HepG2 (cell line): ENCODE data around the gene DCLRE1B.

Experiments used
- AHR ChIP-seq: IDR thresholded peaks from 2 replicates; pipeline ENCODE4 v1.6.1; 2018; ENCODE audit warnings: missing genetic modification reagents, missing compliant biosample characterization
- FOXC1 ChIP-seq: sonication (generic); formaldehyde crosslinking; IDR thresholded peaks from 2 replicates; pipeline ENCODE4 v1.8.0; 2022; ENCODE audit warnings: mild to moderate bottlenecking, missing genetic modification reagents, borderline replicate concordance
- HCFC1 ChIP-seq: fragments of 150-350 bp; IDR thresholded peaks from 2 replicates; pipeline ENCODE4 v1.6.1; 2014; ENCODE audit warnings: low read depth, low read length
- POLR2A ChIP-seq, 2 experiments: IDR thresholded peaks; 2 replicates each; pipeline ENCODE4 v1.6.1; 2011; ENCODE audit warnings: low read depth in 2 of 2, low read length in 2 of 2, mild to moderate bottlenecking in 1 of 2, moderate library complexity in 1 of 2; ENCODE audit not compliant: insufficient read depth in 1 of 2
- STAT5B ChIP-seq: sonication (generic); formaldehyde crosslinking; IDR thresholded peaks from 2 replicates; pipeline ENCODE4 v1.4.0; 2020; ENCODE audit warnings: missing genetic modification reagents
- TCF7L2 ChIP-seq: IDR thresholded peaks from 2 replicates; pipeline ENCODE4 v1.6.1; 2011; ENCODE audit warnings: mild to moderate bottlenecking, low read depth, low read length, moderate library complexity
- ZNF607 ChIP-seq: sonication (generic); formaldehyde crosslinking; IDR thresholded peaks from 2 replicates; pipeline ENCODE4 v1.5.1; 2020; ENCODE audit warnings: missing genetic modification reagents, mild to moderate bottlenecking, borderline replicate concordance
- ZNF775 ChIP-seq: sonication (generic); formaldehyde crosslinking; IDR thresholded peaks from 2 replicates; pipeline ENCODE4 v1.4.0; 2020; ENCODE audit warnings: missing genetic modification reagents, mild to moderate bottlenecking, moderate library complexity, borderline replicate concordance
- TF ChIP-seq, protein P1 (sequence below): sonication (generic); formaldehyde crosslinking; IDR thresholded peaks from 2 replicates; pipeline ENCODE4 v1.5.0; 2020; ENCODE audit warnings: mild to moderate bottlenecking, missing genetic modification reagents, moderate library complexity

DNA sequence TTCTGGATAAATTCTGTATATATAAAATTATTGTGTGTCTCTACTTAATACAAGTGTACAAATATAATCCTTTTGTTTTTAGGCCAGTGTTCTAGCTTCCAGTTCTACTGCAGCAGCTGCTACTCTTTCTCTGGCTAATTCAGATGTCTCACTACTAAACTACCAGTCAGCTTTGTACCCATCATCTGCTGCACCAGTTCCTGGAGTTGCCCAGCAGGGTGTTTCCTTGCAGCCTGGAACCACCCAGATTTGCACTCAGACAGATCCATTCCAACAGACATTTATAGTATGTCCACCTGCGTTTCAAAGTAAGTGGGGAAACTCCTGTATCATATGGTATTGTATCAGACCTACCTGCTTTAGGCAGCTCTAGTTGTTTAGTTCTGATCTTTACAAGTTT, 52.9 kb downstream of the DCLRE1B start:
- TF ChIP-seq FOXC1 (CRISPR knock-in tag) (no peak), ZNF775 (no peak), ZNF607 (no peak), TCF7L2 (no peak), HCFC1 (no peak), AHR (CRISPR knock-in tag) (no peak), STAT5B (CRISPR knock-in tag) (no peak), POLR2A (IDR thresholded peaks at IDR 0.05; ENCODE audit: insufficient read depth in 1 of 2, low read depth in 2 of 2, low read length in 2 of 2) (no peak)
- TF ChIP-seq, protein P1, sequence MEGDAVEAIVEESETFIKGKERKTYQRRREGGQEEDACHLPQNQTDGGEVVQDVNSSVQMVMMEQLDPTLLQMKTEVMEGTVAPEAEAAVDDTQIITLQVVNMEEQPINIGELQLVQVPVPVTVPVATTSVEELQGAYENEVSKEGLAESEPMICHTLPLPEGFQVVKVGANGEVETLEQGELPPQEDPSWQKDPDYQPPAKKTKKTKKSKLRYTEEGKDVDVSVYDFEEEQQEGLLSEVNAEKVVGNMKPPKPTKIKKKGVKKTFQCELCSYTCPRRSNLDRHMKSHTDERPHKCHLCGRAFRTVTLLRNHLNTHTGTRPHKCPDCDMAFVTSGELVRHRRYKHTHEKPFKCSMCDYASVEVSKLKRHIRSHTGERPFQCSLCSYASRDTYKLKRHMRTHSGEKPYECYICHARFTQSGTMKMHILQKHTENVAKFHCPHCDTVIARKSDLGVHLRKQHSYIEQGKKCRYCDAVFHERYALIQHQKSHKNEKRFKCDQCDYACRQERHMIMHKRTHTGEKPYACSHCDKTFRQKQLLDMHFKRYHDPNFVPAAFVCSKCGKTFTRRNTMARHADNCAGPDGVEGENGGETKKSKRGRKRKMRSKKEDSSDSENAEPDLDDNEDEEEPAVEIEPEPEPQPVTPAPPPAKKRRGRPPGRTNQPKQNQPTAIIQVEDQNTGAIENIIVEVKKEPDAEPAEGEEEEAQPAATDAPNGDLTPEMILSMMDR (CRISPR knock-in tag): no peak
